GM21390 (cell line): ENCODE results near the gene SMIM35.

Source experiments
- ATAC-seq: cut with Tn5 transposase; IDR thresholded peaks from one replicate; pipeline ENCODE4 v1.9.1; 2021; ENCODE audit not compliant: unreplicated experiment

The SMIM35 gene

GRCh38 chr11:118059246-118059940 lies 27.4 kb downstream of the SMIM35 start:
- ATAC-seq = no peak

- no peak for ATAC-seq
Measured at GRCh38 chr11:118058311-118059245, 28.2 kb downstream of the SMIM35 start.

GRCh38 chr11:118057251-118058145 lies 29.3 kb downstream of the SMIM35 start:
- no peak for ATAC-seq

GRCh38 chr11:118056806-118057205 lies 30.0 kb downstream of the SMIM35 start:
- no peak for ATAC-seq

GRCh38 chr11:118055966-118056365 lies 30.8 kb downstream of the SMIM35 start:
- ATAC-seq = no peak

- no peak for ATAC-seq
Measured at GRCh38 chr11:118054712-118055640, 31.8 kb downstream of the SMIM35 start.

GRCh38 chr11:118052581-118053206 lies 34.1 kb downstream of the SMIM35 start:
- no peak for ATAC-seq

- ATAC-seq = peak; percentile 47
Measured at GRCh38 chr11:118051611-118052461, 34.9 kb downstream of the SMIM35 start.

- ATAC-seq = no peak
Measured at GRCh38 chr11:118051136-118051610, 35.6 kb downstream of the SMIM35 start.

GRCh38 chr11:118050208-118050891 lies 36.4 kb downstream of the SMIM35 start:
- ATAC-seq = no peak

- ATAC-seq = no peak
Measured at GRCh38 chr11:118049771-118050170, 37.0 kb downstream of the SMIM35 start.

- no peak for ATAC-seq
Measured at GRCh38 chr11:118048472-118049370, 38.0 kb downstream of the SMIM35 start.

- no peak for ATAC-seq
Measured at GRCh38 chr11:118047749-118048148, 39.0 kb downstream of the SMIM35 start.

GRCh38 chr11:118046964-118047700 lies 39.6 kb downstream of the SMIM35 start:
- ATAC-seq = no peak

- ATAC-seq = no peak
Measured at GRCh38 chr11:118046051-118046963, 40.5 kb downstream of the SMIM35 start.
